Measurements from ENCODE around the gene ZNF189.

ZNF189 gene

GRCh38 chr9:101365181-101365580 lies 33.5 kb upstream of the ZNF189 start:
- no peaks in the 10 kb centered on the region for H3K4me1 ChIP-seq (ENCODE audit: control insufficient read depth, low read length)
- H3K36me3 ChIP-seq (ENCODE audit: control insufficient read depth, low read length), result no peaks in the 10 kb centered on the region
- no peaks in the 10 kb centered on the region for H3K79me2 ChIP-seq (ENCODE audit: control insufficient read depth, low read length)
- H3K9me2 ChIP-seq (replicated peaks; ENCODE audit: control insufficient read depth, low read length), result no peaks in the 10 kb centered on the region
- H3F3A ChIP-seq (ENCODE audit: control insufficient read depth, insufficient read depth), result no peaks in the 10 kb centered on the region
- H3K4me2 ChIP-seq (ENCODE audit: low read length), result no peak overlapping the region
- H3K4me3 ChIP-seq (ENCODE audit: low read length), result no peak overlapping the region
- H4K20me1 ChIP-seq (ENCODE audit: control insufficient read depth, insufficient read depth, low read depth, low read length), result no peaks in the 10 kb centered on the region
- TF ChIP-seq, protein P1, sequence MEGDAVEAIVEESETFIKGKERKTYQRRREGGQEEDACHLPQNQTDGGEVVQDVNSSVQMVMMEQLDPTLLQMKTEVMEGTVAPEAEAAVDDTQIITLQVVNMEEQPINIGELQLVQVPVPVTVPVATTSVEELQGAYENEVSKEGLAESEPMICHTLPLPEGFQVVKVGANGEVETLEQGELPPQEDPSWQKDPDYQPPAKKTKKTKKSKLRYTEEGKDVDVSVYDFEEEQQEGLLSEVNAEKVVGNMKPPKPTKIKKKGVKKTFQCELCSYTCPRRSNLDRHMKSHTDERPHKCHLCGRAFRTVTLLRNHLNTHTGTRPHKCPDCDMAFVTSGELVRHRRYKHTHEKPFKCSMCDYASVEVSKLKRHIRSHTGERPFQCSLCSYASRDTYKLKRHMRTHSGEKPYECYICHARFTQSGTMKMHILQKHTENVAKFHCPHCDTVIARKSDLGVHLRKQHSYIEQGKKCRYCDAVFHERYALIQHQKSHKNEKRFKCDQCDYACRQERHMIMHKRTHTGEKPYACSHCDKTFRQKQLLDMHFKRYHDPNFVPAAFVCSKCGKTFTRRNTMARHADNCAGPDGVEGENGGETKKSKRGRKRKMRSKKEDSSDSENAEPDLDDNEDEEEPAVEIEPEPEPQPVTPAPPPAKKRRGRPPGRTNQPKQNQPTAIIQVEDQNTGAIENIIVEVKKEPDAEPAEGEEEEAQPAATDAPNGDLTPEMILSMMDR (IDR thresholded peaks at IDR 0.05; ENCODE audit: low read depth, low read length, poor library complexity, severe bottlenecking), result no peak
- H3K9me3 ChIP-seq (ENCODE audit: control insufficient read depth, insufficient read depth, low read length), result no peaks in the 10 kb centered on the region
- no peaks in the 10 kb centered on the region for H3K27me3 ChIP-seq (ENCODE audit: control insufficient read depth, low read length)
- no peak overlapping the region for H3K27ac ChIP-seq (ENCODE audit: low read depth, low read length)

- H3K27me3 ChIP-seq (ENCODE audit: control insufficient read depth, low read length), result no peaks in the 10 kb centered on the region
- no peak overlapping the region for H3K27ac ChIP-seq (ENCODE audit: low read depth, low read length)
Measured at GRCh38 chr9:101366038-101366756, 32.5 kb upstream of the ZNF189 start.

GRCh38 chr9:101367323-101367722 lies 31.3 kb upstream of the ZNF189 start:
- no peak overlapping the region for H3K27ac ChIP-seq (ENCODE audit: low read depth, low read length)
- no peaks in the 10 kb centered on the region for H3K27me3 ChIP-seq (ENCODE audit: control insufficient read depth, low read length)
- no peak overlapping the region for H3K4me3 ChIP-seq (ENCODE audit: low read length)
- no peaks in the 10 kb centered on the region for H3F3A ChIP-seq (ENCODE audit: control insufficient read depth, insufficient read depth)
- H3K9me3 ChIP-seq (ENCODE audit: control insufficient read depth, insufficient read depth, low read length), result no peaks in the 10 kb centered on the region
- no peaks in the 10 kb centered on the region for H3K36me3 ChIP-seq (ENCODE audit: control insufficient read depth, low read length)
- no peaks in the 10 kb centered on the region for H3K9me2 ChIP-seq (replicated peaks; ENCODE audit: control insufficient read depth, low read length)
- H3K4me1 ChIP-seq (ENCODE audit: control insufficient read depth, low read length), result no peaks in the 10 kb centered on the region
- no peaks in the 10 kb centered on the region for H4K20me1 ChIP-seq (ENCODE audit: control insufficient read depth, insufficient read depth, low read depth, low read length)
- no peaks in the 10 kb centered on the region for H3K79me2 ChIP-seq (ENCODE audit: control insufficient read depth, low read length)
- TF ChIP-seq, protein P1 (IDR thresholded peaks at IDR 0.05; ENCODE audit: low read depth, low read length, poor library complexity, severe bottlenecking), result no peak
- TF ChIP-seq EZH2phosphoT487 (IDR thresholded peaks at IDR 0.05; ENCODE audit: borderline replicate concordance, low read length), result no peak
- no peak overlapping the region for H3K4me2 ChIP-seq (ENCODE audit: low read length)

More at GRCh38 chr9:101366038-101366756, 32.5 kb upstream of the ZNF189 start:
- Histone ChIP-seq H3K4me1 (ENCODE audit: control insufficient read depth, low read length) (no peaks in the 10 kb centered on the region), H3K9me3 (ENCODE audit: control insufficient read depth, insufficient read depth, low read length) (no peaks in the 10 kb centered on the region), H3F3A (ENCODE audit: control insufficient read depth, insufficient read depth) (no peaks in the 10 kb centered on the region), H3K4me2 (ENCODE audit: low read length) (no peak overlapping the region), H3K36me3 (ENCODE audit: control insufficient read depth, low read length) (no peaks in the 10 kb centered on the region), H3K4me3 (ENCODE audit: low read length) (no peak overlapping the region), H3K9me2 (replicated peaks; ENCODE audit: control insufficient read depth, low read length) (no peaks in the 10 kb centered on the region), H4K20me1 (ENCODE audit: control insufficient read depth, insufficient read depth, low read depth, low read length) (no peaks in the 10 kb centered on the region), H3K79me2 (ENCODE audit: control insufficient read depth, low read length) (no peaks in the 10 kb centered on the region)
- no peak for TF ChIP-seq EZH2phosphoT487 (IDR thresholded peaks at IDR 0.05; ENCODE audit: borderline replicate concordance, low read length)
- TF ChIP-seq, protein P1 (IDR thresholded peaks at IDR 0.05; ENCODE audit: low read depth, low read length, poor library complexity, severe bottlenecking), result no peak

Measured in DOHH2 (cell line).